GM23338 (cell line): ENCODE data around the gene RALGPS1.

ENCODE experiments used
- CREB1 ChIP-seq: fragments of 250-450 bp; sonication (Bioruptor Pico); IDR thresholded peaks from 2 replicates; pipeline ENCODE4 v1.5.0; 2020; ENCODE audit warnings: low read depth, mild to moderate bottlenecking, moderate library complexity
- CTCF ChIP-seq, 2 experiments: fragments of 200-600 bp in 1 of 2; sonication (generic) in 1 of 2; conservative IDR thresholded peaks; 2 replicates each; pipeline versions ENCODE4 v1.5.1 to v1.6.1; 2016 to 2017; ENCODE audit warnings: antibody characterized with exemption in 2 of 2, low read depth in 2 of 2, mild to moderate bottlenecking in 2 of 2, moderate library complexity in 1 of 2
- ETS1 ChIP-seq: IDR thresholded peaks from 2 replicates; pipeline ENCODE4 v1.6.1; 2016; ENCODE audit warnings: antibody characterized with exemption
- EZH2 ChIP-seq: fragments of 200-600 bp; sonication (generic); IDR thresholded peaks from one replicate; pipeline ENCODE4 v1.8.0; 2017; ENCODE audit warnings: antibody characterized with exemption, mild to moderate bottlenecking, low read depth; ENCODE audit not compliant: unreplicated experiment
- EZH2phosphoT487 ChIP-seq: fragments of 200-600 bp; sonication (generic); IDR thresholded peaks from one replicate; pipeline ENCODE4 v1.8.1; 2018; ENCODE audit warnings: antibody characterized with exemption; ENCODE audit not compliant: unreplicated experiment
- JUNB ChIP-seq: IDR thresholded peaks from one replicate; pipeline ENCODE4 v1.6.1; 2016; ENCODE audit warnings: antibody characterized with exemption; ENCODE audit not compliant: unreplicated experiment
- NANOG ChIP-seq: IDR thresholded peaks from 2 replicates; pipeline ENCODE4 v1.6.1; 2016; ENCODE audit warnings: antibody characterized with exemption, borderline replicate concordance
- POLR2AphosphoS5 ChIP-seq: IDR thresholded peaks from 2 replicates; pipeline ENCODE4 v1.6.1; 2016; ENCODE audit warnings: antibody characterized with exemption, low read depth
- REST ChIP-seq: IDR thresholded peaks from one replicate; pipeline ENCODE4 v1.6.1; 2018; ENCODE audit warnings: antibody characterized with exemption; ENCODE audit not compliant: unreplicated experiment
- STAT1 ChIP-seq: IDR thresholded peaks from one replicate; pipeline ENCODE4 v1.6.1; 2016; ENCODE audit warnings: antibody characterized with exemption; ENCODE audit not compliant: unreplicated experiment
- ZNF114 ChIP-seq: fragments of 250-450 bp; sonication (Bioruptor Pico); IDR thresholded peaks from 2 replicates; pipeline ENCODE4 v1.5.0; 2020; ENCODE audit warnings: mild to moderate bottlenecking, moderate library complexity
- ZNF331 ChIP-seq: fragments of 250-450 bp; sonication (Bioruptor Pico); IDR thresholded peaks from 2 replicates; pipeline ENCODE4 v1.5.0; 2020; ENCODE audit warnings: low read depth, mild to moderate bottlenecking, moderate library complexity
- ZNF462 ChIP-seq: fragments of 250-450 bp; sonication (Bioruptor Pico); IDR thresholded peaks from 2 replicates; pipeline ENCODE4 v1.5.0; 2020; ENCODE audit warnings: mild to moderate bottlenecking, moderate library complexity

- TF ChIP-seq POLR2AphosphoS5: no peak
- no peak for TF ChIP-seq CREB1 (CRISPR knock-in tag)
- TF ChIP-seq CTCF (conservative IDR thresholded peaks at IDR 0.05; ENCODE audit: low read depth in 2 of 2): no peak
- TF ChIP-seq EZH2phosphoT487: no peak
- TF ChIP-seq ETS1: no peak
- no peak for TF ChIP-seq EZH2
- no peak for TF ChIP-seq ZNF114 (CRISPR knock-in tag)
- TF ChIP-seq REST: no peak
- no peak for TF ChIP-seq NANOG
- no peak for TF ChIP-seq ZNF462 (CRISPR knock-in tag)
- TF ChIP-seq JUNB: no peak
- no peak for TF ChIP-seq ZNF331 (CRISPR knock-in tag)
- TF ChIP-seq STAT1: no peak
These were observed 130.6 kb downstream of the RALGPS1 start for GRCh38 chr9:127045148-127045547.
